ENCODE results near the gene TMEM254. TPM values are rescaled to one million over a fixed set of nuclear protein-coding genes. Genes with fewer than 3 reads are reported as not detected.
"Not testable (repeated sequence)": the region's sequence is repeated elsewhere in the genome, so short reads cannot be mapped to it uniquely, and the experiment has no call there.

Gene TMEM254
- total RNA-seq, 2 donors from 2014 or later: 8.6 to 9.9 TPM

DNA sequence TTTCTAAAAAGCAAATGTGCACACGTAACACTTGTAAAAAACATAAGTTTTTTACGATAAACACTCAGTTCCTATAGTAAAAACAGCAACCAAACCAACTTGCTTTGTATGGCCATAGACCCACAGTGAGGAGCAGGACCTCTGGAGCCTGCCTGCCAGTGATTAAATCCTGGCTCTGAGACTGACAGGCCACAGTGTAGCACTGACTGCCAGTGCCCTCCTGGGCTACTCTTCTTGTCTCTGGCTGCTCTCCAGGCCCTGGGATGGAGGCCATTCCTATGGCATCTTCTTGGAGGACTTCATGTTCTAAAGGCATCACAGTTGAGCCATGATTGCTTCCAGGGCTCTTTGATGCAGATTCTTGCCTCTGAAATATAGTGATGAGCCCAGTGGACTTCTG lies 22.7 kb upstream of the TMEM254 start:
- no peak overlapping the region for H3K4me3 ChIP-seq
- ATAC-seq: no peak
- no peak for TF ChIP-seq CTCF (IDR thresholded peaks at IDR 0.05)
- no peak for TF ChIP-seq POLR2A (IDR thresholded peaks at IDR 0.05)
- H3K27me3 ChIP-seq: no peaks in the 10 kb centered on the region
- intact Hi-C loops (cut with DNase I): no loop called here
- DNase-seq: no peak
- WGBS, 2 donors: 84 to 88% methylated on average over 2 of the region's 2 CpGs
- no peaks in the 10 kb centered on the region for H3K9me3 ChIP-seq
- no peaks in the 10 kb centered on the region for H3K4me1 ChIP-seq
- H3K36me3 ChIP-seq (replicated peaks in 1 of 2; ENCODE audit: insufficient read depth in 1 of 2, low read depth in 2 of 2): no peaks in the 10 kb centered on the region
- no peak overlapping the region for H3K27ac ChIP-seq

DNA sequence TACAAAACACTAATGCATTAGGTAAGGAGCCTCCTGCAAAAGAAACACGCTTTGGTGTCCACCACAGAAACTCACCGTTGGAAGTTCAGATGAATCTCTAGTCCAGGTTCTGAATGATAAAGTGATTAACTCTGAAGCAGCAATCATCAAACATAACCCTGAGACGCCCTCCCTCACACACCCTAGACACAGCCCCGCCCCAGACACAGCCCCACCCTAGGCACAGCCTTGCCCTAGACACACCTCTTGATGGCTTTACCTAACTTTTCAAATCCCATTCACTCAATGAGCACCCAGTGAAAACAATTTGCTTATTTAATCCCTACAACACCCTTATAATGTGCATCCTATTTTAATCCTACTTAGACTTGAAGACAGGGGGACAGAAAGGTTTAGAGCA lies 21.3 kb upstream of the TMEM254 start:
- H3K4me1 ChIP-seq: no peaks in the 10 kb centered on the region
- no peak overlapping the region for H3K4me3 ChIP-seq
- H3K27me3 ChIP-seq: no peaks in the 10 kb centered on the region
- H3K9me3 ChIP-seq: no peaks in the 10 kb centered on the region
- WGBS, 2 donors: 81 to 85% methylated on average over 4 of the region's 4 CpGs
- H3K27ac ChIP-seq: no peak overlapping the region
- no peak for TF ChIP-seq POLR2A (IDR thresholded peaks at IDR 0.05)
- no peak for TF ChIP-seq CTCF (IDR thresholded peaks at IDR 0.05)
- ATAC-seq: no peak
- no peak for DNase-seq
- intact Hi-C loops (cut with DNase I): no loop called here
- no peaks in the 10 kb centered on the region for H3K36me3 ChIP-seq (replicated peaks in 1 of 2; ENCODE audit: insufficient read depth in 1 of 2, low read depth in 2 of 2)

GRCh38 chr10:80064120-80064886 lies 14.2 kb upstream of the TMEM254 start:
- 76 to 83% methylated on average over 8 of the region's 8 CpGs for WGBS, 2 donors
- no peak overlapping the region for H3K27ac ChIP-seq
- no peak for TF ChIP-seq CTCF (IDR thresholded peaks at IDR 0.05)
- no peak for TF ChIP-seq POLR2A (IDR thresholded peaks at IDR 0.05)

DNA sequence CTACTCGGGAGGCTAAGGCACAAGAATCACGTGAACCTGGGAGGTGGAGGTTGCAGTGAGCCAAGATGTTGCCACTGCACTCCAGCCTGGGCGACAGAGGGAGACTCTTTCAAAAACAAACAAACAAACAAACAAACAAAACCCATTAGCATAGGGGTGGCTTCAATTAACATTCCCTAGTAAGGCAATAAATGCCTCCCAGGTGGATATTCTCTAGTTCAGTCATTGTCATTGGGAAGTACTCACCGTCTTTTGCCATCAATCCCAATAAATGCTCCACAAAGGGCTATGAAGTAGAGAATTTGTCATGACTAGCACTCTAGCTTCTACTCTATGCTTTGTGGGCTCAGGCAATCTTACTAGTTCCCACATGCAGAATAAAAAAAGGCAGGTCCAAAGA lies 11.7 kb upstream of the TMEM254 start:
- ATAC-seq: no peak
- no peak overlapping the region for H3K27ac ChIP-seq
- no peak for TF ChIP-seq POLR2A (IDR thresholded peaks at IDR 0.05)
- no peak for TF ChIP-seq CTCF (IDR thresholded peaks at IDR 0.05)
- WGBS, 2 donors: 86 to 87% methylated on average over 4 of the region's 4 CpGs
- H3K9me3 ChIP-seq: no peaks in the 10 kb centered on the region
- no peaks in the 10 kb centered on the region for H3K4me1 ChIP-seq
- intact Hi-C loops (cut with DNase I): no loop called here
- H3K4me3 ChIP-seq: no peak overlapping the region
- no peak for DNase-seq
- no peaks in the 10 kb centered on the region for H3K27me3 ChIP-seq
- no peaks in the 10 kb centered on the region for H3K36me3 ChIP-seq (replicated peaks in 1 of 2; ENCODE audit: insufficient read depth in 1 of 2, low read depth in 2 of 2)

More at GRCh38 chr10:80064120-80064886, 14.2 kb upstream of the TMEM254 start:
- ATAC-seq (no peak), DNase-seq (no peak)
- intact Hi-C loops (cut with DNase I): no loop called here
- Histone ChIP-seq H3K4me3 (no peak overlapping the region), H3K4me1 (no peaks in the 10 kb centered on the region), H3K9me3 (no peaks in the 10 kb centered on the region), H3K27me3 (no peaks in the 10 kb centered on the region), H3K36me3 (replicated peaks in 1 of 2; ENCODE audit: insufficient read depth in 1 of 2, low read depth in 2 of 2) (no peaks in the 10 kb centered on the region)

DNA sequence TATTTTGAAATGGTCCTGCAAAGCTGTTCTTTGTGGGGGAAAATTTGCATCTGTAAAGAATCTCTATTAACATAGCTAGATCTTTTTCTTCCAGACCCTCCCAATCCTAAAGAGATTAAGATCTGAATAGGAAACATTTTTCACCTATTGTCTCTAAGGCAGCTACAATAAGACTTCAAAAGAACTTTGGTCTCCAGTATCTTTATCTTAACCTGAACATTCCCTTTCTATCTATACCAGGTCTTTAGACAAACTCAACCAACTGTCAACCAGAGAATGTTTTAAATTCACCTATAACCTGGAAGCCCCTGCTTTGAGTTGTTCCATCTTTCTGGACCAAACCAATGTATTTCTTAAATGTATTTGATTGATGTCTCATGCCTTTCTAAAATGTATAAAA lies 10.6 kb upstream of the TMEM254 start:
- H3K36me3 ChIP-seq (replicated peaks in 1 of 2; ENCODE audit: insufficient read depth in 1 of 2, low read depth in 2 of 2); ATAC-seq; intact Hi-C loops (cut with DNase I); H3K4me3 ChIP-seq; H3K9me3 ChIP-seq; H3K27ac ChIP-seq; H3K4me1 ChIP-seq; H3K27me3 ChIP-seq; DNase-seq: not testable (repeated sequence)

Data from body of pancreas (tissue), 4 donors.